DMS53 (cell line): ENCODE results near the gene ZMAT5.
A peak's percentile ranks its signal among the peaks of the same experiment; 100 is the strongest.

Source experiments
- DNase-seq: peaks from one replicate; lab custom pipeline; 2025; lab: John Stamatoyannopoulos, UW

The ZMAT5 gene

GRCh38 chr22:29753808-29754657 lies 12.8 kb downstream of the ZMAT5 start:
- no peak for DNase-seq

DNA sequence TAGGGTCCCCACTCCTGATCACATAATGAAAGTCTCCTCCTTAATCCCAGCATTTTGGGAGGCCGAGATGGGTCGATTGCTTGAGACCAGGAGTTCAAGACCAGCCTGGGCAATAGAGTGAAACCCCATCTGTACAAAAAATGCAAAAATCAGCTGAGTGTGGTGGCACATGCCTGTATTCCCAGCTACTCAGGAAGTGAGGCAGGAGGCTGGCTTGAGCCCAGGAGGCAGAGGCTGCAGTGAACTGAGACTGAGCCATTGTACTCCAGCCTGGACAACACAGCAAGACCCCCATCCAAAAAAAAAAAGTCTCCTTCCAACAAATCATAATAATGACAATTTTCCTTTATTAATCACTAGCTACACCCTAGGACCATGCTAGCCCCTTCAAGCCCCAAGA lies 15.1 kb downstream of the ZMAT5 start:
- DNase-seq: no peak

- DNase-seq: no peak
Observed at GRCh38 chr22:29750559-29751538, 16.0 kb downstream of the ZMAT5 start.

DNA sequence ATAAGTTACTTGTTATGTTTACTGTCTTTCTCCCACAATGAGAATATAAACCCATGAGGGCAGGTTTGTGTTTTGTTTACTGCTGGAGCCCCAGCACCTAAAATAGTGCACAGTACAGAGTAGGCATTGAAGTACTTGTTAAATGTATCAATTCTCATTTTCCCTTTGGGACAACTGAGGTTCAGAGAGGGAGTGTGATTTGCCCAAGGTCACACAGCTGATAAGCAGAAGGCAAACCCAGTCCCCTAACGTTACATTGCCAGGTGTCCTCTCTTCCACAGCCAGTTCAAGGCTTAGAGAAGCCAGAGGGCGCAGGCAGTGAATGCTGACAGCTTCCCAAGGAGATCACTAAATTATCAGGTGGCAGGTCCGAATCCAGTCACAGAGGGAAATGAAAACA lies 16.8 kb downstream of the ZMAT5 start:
- DNase-seq: no peak

DNA sequence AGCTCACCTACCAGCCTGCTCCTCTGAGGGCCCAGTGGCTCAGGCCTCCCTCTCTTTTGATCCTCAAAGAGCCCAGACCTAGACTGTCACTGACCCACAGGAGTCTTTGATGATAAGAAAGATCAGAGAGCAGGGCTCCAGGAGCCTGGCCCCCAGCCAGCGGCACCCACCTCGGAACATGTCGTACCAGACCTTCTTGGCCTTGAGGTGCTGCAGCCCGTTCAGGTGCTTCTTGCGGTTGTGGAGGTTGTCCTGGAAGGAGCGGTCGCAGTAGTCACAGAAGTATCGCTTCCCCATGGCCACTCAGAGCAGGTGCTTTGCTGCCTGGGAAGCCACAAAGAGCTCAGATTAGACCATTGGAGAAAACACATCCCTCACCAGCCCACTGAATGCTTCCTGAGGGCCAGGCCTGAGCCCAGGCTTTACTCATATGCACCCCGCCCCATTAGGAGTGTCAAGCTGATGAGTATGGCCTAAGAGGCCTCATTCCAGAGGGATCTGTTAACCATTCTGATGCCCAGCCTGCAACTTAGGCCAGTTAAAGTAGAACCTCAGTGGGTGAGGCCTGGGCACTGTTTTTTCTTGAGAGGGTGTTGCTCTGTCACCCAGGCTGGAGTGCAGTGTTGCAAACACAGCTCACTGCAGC lies 18.4 kb downstream of the ZMAT5 start:
- no peak for DNase-seq

- DNase-seq: no peak
Observed at GRCh38 chr22:29747832-29748231, 19.0 kb downstream of the ZMAT5 start.

GRCh38 chr22:29744902-29745301 lies 21.9 kb downstream of the ZMAT5 start:
- DNase-seq: peak; percentile 78

DNA sequence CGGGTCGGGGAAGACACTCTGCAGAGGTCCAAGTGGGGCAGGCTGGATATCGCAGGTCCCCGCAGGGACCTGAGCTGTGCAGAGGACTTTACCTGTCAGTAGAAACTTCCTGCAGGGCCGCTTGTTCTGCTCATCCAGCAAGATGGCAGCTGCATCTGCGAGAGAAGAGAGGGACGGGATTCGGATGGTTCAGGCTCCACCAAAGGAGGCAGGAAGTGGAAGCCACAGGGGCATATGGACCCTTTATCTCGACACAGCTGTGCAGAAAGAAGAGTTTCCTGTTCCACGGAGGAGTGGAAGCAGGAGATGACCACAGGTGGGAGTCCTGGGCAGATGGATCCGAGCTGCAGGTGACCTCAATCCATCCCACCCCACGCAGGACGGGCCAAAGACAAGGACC lies 24.5 kb downstream of the ZMAT5 start:
- no peak for DNase-seq

- no peak for DNase-seq
Observed at GRCh38 chr22:29741926-29742325, 24.9 kb downstream of the ZMAT5 start.

DNA sequence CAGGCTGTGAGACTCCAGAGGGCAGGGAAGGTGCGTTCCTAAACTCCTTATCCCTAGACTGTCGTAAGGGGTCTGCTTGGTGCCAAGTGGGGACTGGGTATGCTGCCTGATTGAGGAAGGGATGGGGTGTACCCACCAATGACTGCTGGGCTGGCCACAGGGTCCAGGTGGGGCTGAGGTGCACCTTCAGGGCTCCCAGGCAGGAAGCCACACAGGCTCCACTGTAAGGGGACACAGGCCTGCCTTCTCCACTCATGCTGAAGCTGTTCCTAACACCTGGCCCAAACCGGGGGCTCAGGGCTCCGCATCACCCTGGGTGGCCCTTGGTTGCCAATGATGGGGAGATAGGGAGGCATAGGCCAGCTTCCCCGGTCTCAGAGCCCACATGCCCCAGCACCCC lies 26.6 kb downstream of the ZMAT5 start:
- no peak for DNase-seq

GRCh38 chr22:29739346-29739875 lies 27.4 kb downstream of the ZMAT5 start:
- no peak for DNase-seq

- DNase-seq: no peak
Observed at GRCh38 chr22:29738118-29738815, 28.5 kb downstream of the ZMAT5 start.

GRCh38 chr22:29737251-29738117 lies 29.3 kb downstream of the ZMAT5 start:
- DNase-seq: no peak

DNA sequence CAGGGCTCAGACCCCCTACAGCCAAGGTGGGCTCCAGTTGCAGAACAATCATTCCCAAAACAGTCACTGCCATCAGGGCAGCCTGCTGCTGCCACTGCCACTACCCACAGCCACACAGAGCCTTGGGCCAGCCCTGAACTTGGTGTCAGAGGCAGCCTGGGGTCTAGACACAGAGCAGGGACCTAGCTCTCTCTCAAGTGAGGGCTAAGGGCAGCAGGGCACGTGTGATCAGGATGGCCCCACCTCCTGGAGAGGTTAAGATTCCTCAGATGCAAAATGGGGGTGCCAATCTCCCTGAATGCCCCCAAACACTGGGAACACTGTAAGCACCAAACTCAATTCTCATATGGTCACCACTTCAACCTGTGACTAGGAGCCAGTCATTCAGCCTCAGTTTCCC lies 31.4 kb downstream of the ZMAT5 start:
- no peak for DNase-seq

DNA sequence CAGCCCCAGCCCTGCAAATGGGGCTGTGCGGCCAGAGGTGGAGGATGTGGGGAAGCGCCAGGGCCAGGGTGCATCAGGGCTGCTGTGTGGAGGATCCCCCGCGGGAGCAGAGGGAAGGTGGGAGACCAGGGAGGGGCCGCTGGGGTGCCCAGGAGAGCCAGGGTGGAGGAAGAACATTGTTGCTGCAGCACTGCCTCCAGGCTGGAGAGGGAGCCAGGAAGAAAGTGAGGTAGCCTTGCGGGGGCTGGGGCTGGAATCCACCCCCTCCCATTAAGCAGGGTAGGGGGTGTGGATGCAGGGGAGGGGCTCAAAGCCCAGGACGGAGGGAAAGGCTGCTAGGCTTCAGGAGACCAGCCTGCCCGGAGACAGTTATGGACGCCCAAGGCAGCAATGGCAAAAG lies 32.0 kb downstream of the ZMAT5 start:
- no peak for DNase-seq

DNA sequence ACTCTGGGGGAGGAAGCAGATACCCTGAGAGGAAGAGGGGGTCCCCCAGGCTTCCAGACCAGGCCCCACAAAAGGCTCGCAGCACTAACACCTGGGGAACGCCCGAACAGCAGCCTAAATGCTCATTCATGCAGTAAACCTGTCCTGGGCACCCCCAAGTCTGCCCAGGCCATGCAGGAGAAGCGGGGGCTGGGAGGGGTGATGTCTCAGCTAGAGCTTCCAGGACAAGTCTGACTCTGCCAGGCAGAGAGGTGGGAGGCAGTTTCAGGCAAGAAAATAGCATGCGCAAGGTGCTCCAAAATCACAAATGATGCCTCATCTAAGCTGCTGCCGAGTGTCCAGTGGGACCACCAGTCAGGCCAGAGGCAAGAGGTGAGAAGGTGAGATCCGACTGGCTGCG lies 32.4 kb downstream of the ZMAT5 start:
- DNase-seq: no peak

GRCh38 chr22:29733362-29734201 lies 33.2 kb downstream of the ZMAT5 start:
- DNase-seq: no peak

DNA sequence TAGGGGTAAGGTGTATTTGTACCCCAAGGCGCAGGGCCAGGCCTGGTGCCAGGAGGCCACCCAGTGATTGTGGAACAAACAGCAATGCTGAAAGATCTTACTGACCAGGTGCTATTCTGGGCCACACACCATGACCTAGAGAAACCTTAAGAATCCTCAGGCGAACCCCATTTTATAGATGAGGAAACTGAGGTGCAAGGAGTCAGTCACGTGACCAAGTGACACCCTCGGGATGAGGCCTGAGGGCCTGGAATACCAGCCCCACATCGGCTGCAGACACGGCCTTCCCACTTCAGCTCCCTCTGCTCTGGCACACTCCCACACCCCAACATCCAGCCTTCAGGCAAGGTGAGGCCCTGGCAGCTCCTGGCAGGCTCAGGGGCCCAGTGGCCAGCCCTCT lies 33.9 kb downstream of the ZMAT5 start:
- no peak for DNase-seq

DNA sequence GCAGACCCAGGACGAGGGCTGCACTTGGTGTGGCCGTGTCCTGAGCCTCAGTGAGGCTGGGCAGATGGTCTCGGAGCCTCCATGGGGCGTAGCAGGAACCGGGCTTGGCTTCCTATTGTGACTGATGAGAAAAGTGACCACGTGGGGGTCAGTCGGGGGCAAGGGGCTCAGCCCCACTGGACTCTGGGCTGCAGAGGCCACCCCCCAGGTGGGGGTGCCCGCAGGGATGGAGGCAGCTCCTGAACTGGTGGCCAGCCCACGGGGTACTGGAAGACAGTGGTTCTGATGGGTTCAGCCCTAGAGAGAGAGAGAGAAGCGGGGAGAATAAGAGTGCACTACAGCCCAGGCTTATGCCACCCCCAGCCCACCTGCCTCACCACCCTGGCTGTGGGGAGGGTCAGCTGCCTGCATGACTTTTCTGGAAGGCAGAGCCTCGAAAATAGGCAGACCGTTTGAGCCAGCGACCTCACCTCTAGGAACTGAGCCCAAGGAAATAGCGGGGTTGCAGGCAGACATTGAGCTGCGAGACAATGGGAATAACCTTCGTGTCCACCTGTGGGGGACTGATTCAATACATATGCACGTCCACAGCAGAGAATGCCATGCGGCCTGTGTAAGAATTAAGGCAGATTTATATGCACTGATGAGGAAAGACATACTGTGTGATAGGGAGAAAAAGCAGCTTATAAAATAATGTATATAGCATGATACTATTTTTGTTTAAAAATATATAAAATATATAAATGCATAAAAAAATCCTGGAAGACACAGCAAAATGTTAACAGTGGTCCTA lies 35.6 kb downstream of the ZMAT5 start:
- DNase-seq: no peak
